ENCODE measurements around the gene LRP2. TPM values are rescaled to one million over a fixed set of nuclear protein-coding genes. Genes with fewer than 3 reads are reported as not detected.

Gene LRP2
- total RNA-seq, 4 donors from 2014 or later, result not detected

GRCh38 chr2:169260246-169260645, 102.1 kb downstream of the LRP2 start:
- no peak for TF ChIP-seq CTCF (IDR thresholded peaks at IDR 0.05)
- no peak for TF ChIP-seq POLR2A (IDR thresholded peaks at IDR 0.05)
- TF ChIP-seq EP300 (IDR thresholded peaks at IDR 0.05), result no peak
- no peak for TF ChIP-seq POLR2AphosphoS5 (IDR thresholded peaks at IDR 0.05)
- WGBS, 2 donors (ENCODE audit: low coverage in 1 of 2), result 90% methylated on average over 1 of the region's 1 CpG; no CpG with 5 or more reads in 1 of the 2 donors
- H3K9me3 ChIP-seq, result no peaks in the 10 kb centered on the region

GRCh38 chr2:169259402-169259801, 102.9 kb downstream of the LRP2 start:
- 77 to 84% methylated on average over 3 to 5 of the region's 5 CpGs for WGBS, 2 donors (ENCODE audit: low coverage in 1 of 2)
- no peak for TF ChIP-seq CTCF (IDR thresholded peaks at IDR 0.05)
- TF ChIP-seq POLR2A (IDR thresholded peaks at IDR 0.05), result no peak
- no peak for TF ChIP-seq EP300 (IDR thresholded peaks at IDR 0.05)
- TF ChIP-seq POLR2AphosphoS5 (IDR thresholded peaks at IDR 0.05), result no peak
- no peaks in the 10 kb centered on the region for H3K27me3 ChIP-seq

More at GRCh38 chr2:169260246-169260645, 102.1 kb downstream of the LRP2 start:
- H3K27me3 ChIP-seq, result no peaks in the 10 kb centered on the region
- no peaks in the 10 kb centered on the region for H3K4me1 ChIP-seq
- H3K36me3 ChIP-seq, result no peaks in the 10 kb centered on the region
- no peak for ATAC-seq
- H3K4me3 ChIP-seq, result no peak overlapping the region
- no peak overlapping the region for H3K27ac ChIP-seq

GRCh38 chr2:169258045-169258601, 104.2 kb downstream of the LRP2 start:
- TF ChIP-seq POLR2A (IDR thresholded peaks at IDR 0.05) (no peak), POLR2AphosphoS5 (IDR thresholded peaks at IDR 0.05) (no peak), EP300 (IDR thresholded peaks at IDR 0.05) (no peak), CTCF (IDR thresholded peaks at IDR 0.05) (no peak)
- no peaks in the 10 kb centered on the region for H3K4me1 ChIP-seq
- no peak overlapping the region for H3K4me3 ChIP-seq
- 68 to 87% methylated on average over 3 of the region's 3 CpGs for WGBS, 2 donors (ENCODE audit: low coverage in 1 of 2)
- ATAC-seq, result no peak
- no peaks in the 10 kb centered on the region for H3K9me3 ChIP-seq
- no peaks in the 10 kb centered on the region for H3K27me3 ChIP-seq
- no peaks in the 10 kb centered on the region for H3K36me3 ChIP-seq
- no peak overlapping the region for H3K27ac ChIP-seq

More at GRCh38 chr2:169259402-169259801, 102.9 kb downstream of the LRP2 start:
- Histone ChIP-seq H3K36me3 (no peaks in the 10 kb centered on the region), H3K9me3 (no peaks in the 10 kb centered on the region), H3K4me1 (no peaks in the 10 kb centered on the region), H3K27ac (no peak overlapping the region), H3K4me3 (no peak overlapping the region)
- ATAC-seq, result no peak

- WGBS, 2 donors (ENCODE audit: low coverage in 1 of 2), result 17 to 25% methylated on average over 4 of the region's 4 CpGs
- H3K9me3 ChIP-seq, result no peaks in the 10 kb centered on the region
- H3K4me1 ChIP-seq, result no peaks in the 10 kb centered on the region
- H3K4me3 ChIP-seq, result no peak overlapping the region
- H3K27me3 ChIP-seq, result no peaks in the 10 kb centered on the region
- TF ChIP-seq CTCF (IDR thresholded peaks at IDR 0.05), result no peak
- no peak for TF ChIP-seq POLR2A (IDR thresholded peaks at IDR 0.05)
- TF ChIP-seq EP300 (IDR thresholded peaks at IDR 0.05), result no peak
- TF ChIP-seq POLR2AphosphoS5 (IDR thresholded peaks at IDR 0.05), result no peak
- no peak for ATAC-seq
- no peak overlapping the region for H3K27ac ChIP-seq
- no peaks in the 10 kb centered on the region for H3K36me3 ChIP-seq
Measured at GRCh38 chr2:169254774-169255173, 107.6 kb downstream of the LRP2 start.

- 62 to 82% methylated on average over 4 of the region's 4 CpGs for WGBS, 2 donors (ENCODE audit: low coverage in 1 of 2)
Measured at GRCh38 chr2:169247211-169247610, 115.1 kb downstream of the LRP2 start.

More at GRCh38 chr2:169247211-169247610, 115.1 kb downstream of the LRP2 start:
- Histone ChIP-seq H3K36me3 (no peaks in the 10 kb centered on the region), H3K4me1 (no peaks in the 10 kb centered on the region), H3K27me3 (no peaks in the 10 kb centered on the region), H3K4me3 (no peak overlapping the region), H3K27ac (no peak overlapping the region), H3K9me3 (no peaks in the 10 kb centered on the region)
- no peak for TF ChIP-seq POLR2A (IDR thresholded peaks at IDR 0.05)
- no peak for TF ChIP-seq POLR2AphosphoS5 (IDR thresholded peaks at IDR 0.05)
- TF ChIP-seq CTCF (IDR thresholded peaks at IDR 0.05), result no peak
- TF ChIP-seq EP300 (IDR thresholded peaks at IDR 0.05), result no peak
- no peak for ATAC-seq

All from gastroesophageal sphincter (tissue), 4 donors.